Cardiac fibroblast (primary cell): ENCODE data around the gene VASN.

Source experiments
- DNase-seq, 2 donors: peaks; one replicate each; pipeline versions ENCODE4 v3.0.0 to v3.0.0-alpha.2; 2010; ENCODE audit warnings: low read depth in 2 of 2
- H3K4me3 ChIP-seq, 2 donors: replicated peaks in 1 of 2; 1 replicate in 1 of 2; 2 replicates in 1 of 2; pipeline ENCODE4 v1.5.1; 2011; ENCODE audit warnings: low read depth in 2 of 2, low read length in 2 of 2, mild to moderate bottlenecking in 2 of 2, moderate library complexity in 1 of 2
- CTCF ChIP-seq: IDR thresholded peaks from one replicate; pipeline ENCODE4 v1.5.1; 2011; ENCODE audit warnings: low read depth, mild to moderate bottlenecking, low read length, inconsistent platforms

VASN gene

GRCh38 chr16:4377573-4378154 is 6.0 kb downstream of the VASN start:
- DNase-seq, result no peak
- TF ChIP-seq CTCF, result peak; percentile 16
- H3K4me3 ChIP-seq, result no peak overlapping the region

GRCh38 chr16:4378161-4378666 is 6.6 kb downstream of the VASN start:
- DNase-seq, result peak in 1 of 2 donors; percentile 75
- no peak overlapping the region for H3K4me3 ChIP-seq
- no peak for TF ChIP-seq CTCF

GRCh38 chr16:4378999-4379690 is 7.5 kb downstream of the VASN start:
- DNase-seq, result no peak
- no peak for TF ChIP-seq CTCF

DNA sequence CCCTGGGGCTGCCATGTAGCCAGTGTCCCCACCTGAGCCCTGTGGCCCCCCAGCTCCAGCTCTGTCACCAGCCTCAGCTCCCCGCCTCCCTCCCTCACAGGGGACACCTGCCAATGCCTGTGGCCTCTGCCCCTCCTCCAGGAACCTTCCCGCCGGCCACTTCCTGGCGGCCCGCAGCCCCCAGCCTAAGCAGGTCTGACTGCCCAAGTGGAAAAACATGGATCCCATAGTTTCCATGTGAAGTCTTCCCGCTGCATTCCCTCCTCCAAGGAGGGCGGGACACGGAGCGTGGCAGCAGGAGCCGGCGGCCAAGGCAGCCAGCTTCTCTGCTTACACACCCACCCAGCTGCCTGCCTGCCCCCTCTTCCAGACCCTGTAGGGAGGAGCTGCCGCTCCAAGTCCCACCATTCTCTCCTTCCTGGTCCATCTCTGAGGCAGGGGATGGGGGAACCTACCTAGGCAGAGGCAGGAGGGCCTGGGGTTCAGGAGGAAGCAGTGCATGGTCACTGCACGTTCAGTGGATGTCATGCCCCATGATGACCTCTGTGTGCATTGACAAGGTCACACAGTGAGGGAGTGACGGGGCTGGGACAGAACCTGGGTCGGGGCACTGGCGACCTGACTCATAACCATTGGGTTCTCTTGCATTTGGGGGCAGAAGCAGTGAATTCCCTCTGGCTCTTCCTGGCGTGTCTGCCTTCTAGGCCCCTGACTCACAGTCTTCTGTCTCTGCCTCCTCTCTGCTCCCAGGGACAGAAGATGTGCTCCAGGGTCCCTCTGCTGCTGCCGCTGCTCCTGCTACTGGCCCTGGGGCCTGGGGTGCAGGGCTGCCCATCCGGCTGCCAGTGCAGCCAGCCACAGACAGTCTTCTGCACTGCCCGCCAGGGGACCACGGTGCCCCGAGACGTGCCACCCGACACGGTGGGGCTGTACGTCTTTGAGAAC is 8.7 kb downstream of the VASN start:
- no peak overlapping the region for H3K4me3 ChIP-seq
- DNase-seq, result no peak
- no peak for TF ChIP-seq CTCF

More at GRCh38 chr16:4378999-4379690, 7.5 kb downstream of the VASN start:
- H3K4me3 ChIP-seq, result no peak overlapping the region

DNA sequence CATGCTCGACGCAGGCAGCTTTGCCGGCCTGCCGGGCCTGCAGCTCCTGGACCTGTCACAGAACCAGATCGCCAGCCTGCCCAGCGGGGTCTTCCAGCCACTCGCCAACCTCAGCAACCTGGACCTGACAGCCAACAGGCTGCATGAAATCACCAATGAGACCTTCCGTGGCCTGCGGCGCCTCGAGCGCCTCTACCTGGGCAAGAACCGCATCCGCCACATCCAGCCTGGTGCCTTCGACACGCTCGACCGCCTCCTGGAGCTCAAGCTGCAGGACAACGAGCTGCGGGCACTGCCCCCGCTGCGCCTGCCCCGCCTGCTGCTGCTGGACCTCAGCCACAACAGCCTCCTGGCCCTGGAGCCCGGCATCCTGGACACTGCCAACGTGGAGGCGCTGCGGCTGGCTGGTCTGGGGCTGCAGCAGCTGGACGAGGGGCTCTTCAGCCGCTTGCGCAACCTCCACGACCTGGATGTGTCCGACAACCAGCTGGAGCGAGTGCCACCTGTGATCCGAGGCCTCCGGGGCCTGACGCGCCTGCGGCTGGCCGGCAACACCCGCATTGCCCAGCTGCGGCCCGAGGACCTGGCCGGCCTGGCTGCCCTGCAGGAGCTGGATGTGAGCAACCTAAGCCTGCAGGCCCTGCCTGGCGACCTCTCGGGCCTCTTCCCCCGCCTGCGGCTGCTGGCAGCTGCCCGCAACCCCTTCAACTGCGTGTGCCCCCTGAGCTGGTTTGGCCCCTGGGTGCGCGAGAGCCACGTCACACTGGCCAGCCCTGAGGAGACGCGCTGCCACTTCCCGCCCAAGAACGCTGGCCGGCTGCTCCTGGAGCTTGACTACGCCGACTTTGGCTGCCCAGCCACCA is 9.7 kb downstream of the VASN start:
- no peak overlapping the region for H3K4me3 ChIP-seq
- TF ChIP-seq CTCF, result no peak
- DNase-seq, result no peak
